Stimulated activated CD4-positive, alpha-beta T cell treated with anti-CD3 and anti-CD28 coated beads, Interleukin-1b, Interleukin-23, amount 100 ng/mL, for 24 hours (primary cell): Measurements from ENCODE around the gene ATP6V0A4.
"Not testable (repeated sequence)": the region's sequence is repeated elsewhere in the genome, so short reads cannot be mapped to it uniquely, and the experiment has no call there.

ENCODE experiments used
- DNase-seq, 4 experiments: peaks; one replicate each; pipeline ENCODE4 v3.0.0-alpha.2; 2020; ENCODE audit warnings: low read depth in 4 of 4, low spot score in 1 of 4

Gene ATP6V0A4

GRCh38 chr7:138705167-138705566 is 92.8 kb downstream of the ATP6V0A4 start:
- DNase-seq = no peak

- DNase-seq = no peak
These were observed 96.5 kb downstream of the ATP6V0A4 start for GRCh38 chr7:138701537-138701923.

- no peak for DNase-seq
These were observed 97.0 kb downstream of the ATP6V0A4 start, which contains the start of gene SVOPL for GRCh38 chr7:138700857-138701536. Gene SVOPL (minus strand): TSS chr7:138701362. CDS start chr7:138679045, 22,317 bp downstream.

- DNase-seq = no peak
These were observed 98.3 kb downstream of the ATP6V0A4 start for GRCh38 chr7:138699661-138700060.

GRCh38 chr7:138698281-138698680 is 99.7 kb downstream of the ATP6V0A4 start:
- DNase-seq = no peak

- DNase-seq = no peak
These were observed 100.3 kb downstream of the ATP6V0A4 start for GRCh38 chr7:138697535-138698182.

- not testable (repeated sequence) for DNase-seq
These were observed 102.2 kb downstream of the ATP6V0A4 start for GRCh38 chr7:138695776-138696175.

- no peak for DNase-seq
These were observed 102.9 kb downstream of the ATP6V0A4 start for GRCh38 chr7:138695106-138695505.

GRCh38 chr7:138691178-138691577 is 106.8 kb downstream of the ATP6V0A4 start:
- DNase-seq = no peak

GRCh38 chr7:138690495-138690894 is 107.5 kb downstream of the ATP6V0A4 start:
- DNase-seq = no peak

GRCh38 chr7:138688037-138688436 is 110.0 kb downstream of the ATP6V0A4 start:
- not testable (repeated sequence) for DNase-seq

GRCh38 chr7:138684340-138684739 is 113.7 kb downstream of the ATP6V0A4 start:
- no peak for DNase-seq

GRCh38 chr7:138679793-138680192 is 118.2 kb downstream of the ATP6V0A4 start:
- DNase-seq = no peak

GRCh38 chr7:138670594-138670993 is 127.4 kb downstream of the ATP6V0A4 start:
- no peak for DNase-seq

- no peak for DNase-seq
These were observed 128.6 kb downstream of the ATP6V0A4 start for GRCh38 chr7:138669364-138669763.

- DNase-seq = no peak
These were observed 129.1 kb downstream of the ATP6V0A4 start for GRCh38 chr7:138668946-138669345.

- DNase-seq = no peak
These were observed 129.8 kb downstream of the ATP6V0A4 start for GRCh38 chr7:138668229-138668596.

GRCh38 chr7:138667535-138668228 is 130.3 kb downstream of the ATP6V0A4 start:
- DNase-seq = no peak

- DNase-seq = no peak
These were observed 131.6 kb downstream of the ATP6V0A4 start for GRCh38 chr7:138666385-138666784.

GRCh38 chr7:138665669-138666140 is 132.3 kb downstream of the ATP6V0A4 start:
- no peak for DNase-seq

GRCh38 chr7:138665249-138665648 is 132.7 kb downstream of the ATP6V0A4 start:
- DNase-seq = no peak
